Hepatocyte (in vitro differentiated cells): ENCODE measurements around the gene KCNMB1.

Experiments
- EZH2 ChIP-seq: fragments of 200-600 bp; sonication (generic); IDR thresholded peaks from 2 replicates; pipeline ENCODE4 v1.6.1; 2016; ENCODE audit warnings: antibody characterized with exemption, mild to moderate bottlenecking, borderline replicate concordance
- TF ChIP-seq, protein P1 (sequence below): fragments of 200-600 bp; sonication (generic); IDR thresholded peaks from 2 replicates; pipeline ENCODE4 v1.5.1; 2016; ENCODE audit warnings: antibody characterized with exemption, mild to moderate bottlenecking; ENCODE audit not compliant: poor library complexity

DNA sequence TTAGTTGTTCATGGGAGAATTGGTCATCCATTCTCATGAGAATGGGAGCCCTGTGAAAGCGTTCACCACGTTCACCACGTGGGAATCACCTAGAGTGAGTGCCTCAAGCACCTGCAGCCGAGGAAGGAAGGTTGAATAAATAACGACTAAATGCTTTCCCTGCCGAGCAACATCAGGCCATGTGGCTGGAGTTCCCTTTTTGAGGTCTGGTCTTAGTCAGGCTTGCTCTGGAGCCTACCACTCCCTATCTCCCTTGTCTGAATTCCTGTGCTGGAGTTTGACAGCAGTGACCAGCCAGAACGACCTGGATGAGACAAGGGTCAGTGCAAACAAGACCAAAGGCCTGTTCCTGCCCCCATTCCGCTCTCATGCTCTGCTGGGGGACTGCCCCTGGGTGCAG is 28.5 kb downstream of the KCNMB1 start:
- TF ChIP-seq, protein P1, sequence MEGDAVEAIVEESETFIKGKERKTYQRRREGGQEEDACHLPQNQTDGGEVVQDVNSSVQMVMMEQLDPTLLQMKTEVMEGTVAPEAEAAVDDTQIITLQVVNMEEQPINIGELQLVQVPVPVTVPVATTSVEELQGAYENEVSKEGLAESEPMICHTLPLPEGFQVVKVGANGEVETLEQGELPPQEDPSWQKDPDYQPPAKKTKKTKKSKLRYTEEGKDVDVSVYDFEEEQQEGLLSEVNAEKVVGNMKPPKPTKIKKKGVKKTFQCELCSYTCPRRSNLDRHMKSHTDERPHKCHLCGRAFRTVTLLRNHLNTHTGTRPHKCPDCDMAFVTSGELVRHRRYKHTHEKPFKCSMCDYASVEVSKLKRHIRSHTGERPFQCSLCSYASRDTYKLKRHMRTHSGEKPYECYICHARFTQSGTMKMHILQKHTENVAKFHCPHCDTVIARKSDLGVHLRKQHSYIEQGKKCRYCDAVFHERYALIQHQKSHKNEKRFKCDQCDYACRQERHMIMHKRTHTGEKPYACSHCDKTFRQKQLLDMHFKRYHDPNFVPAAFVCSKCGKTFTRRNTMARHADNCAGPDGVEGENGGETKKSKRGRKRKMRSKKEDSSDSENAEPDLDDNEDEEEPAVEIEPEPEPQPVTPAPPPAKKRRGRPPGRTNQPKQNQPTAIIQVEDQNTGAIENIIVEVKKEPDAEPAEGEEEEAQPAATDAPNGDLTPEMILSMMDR: no peak
- no peak for TF ChIP-seq EZH2
